A549 treated with CORT108297 at 1 μM for 4 hours (cell line): ENCODE measurements around the gene NSA2. TPM values are rescaled to one million over a fixed set of nuclear protein-coding genes. Genes with fewer than 3 reads are reported as not detected.

ENCODE experiments used
- total RNA-seq: library from RNA; stranded (reverse); fragments of 200-300 nt; extraction: Qiagen RNA extraction; gene quantifications from 5 replicates; pipeline ENCODE4 v1.2.3, GENCODE V29; 2022

The NSA2 gene
- total RNA-seq = 118 to 151 TPM (median 126 TPM) in 5 replicates

GRCh38 chr5:74766849-74767578, at the start of gene NSA2, which contains the start of gene GFM2:
Gene NSA2, plus strand, starts transcription at chr5:74767249. Its CDS starts 112 bp downstream, at chr5:74767361.
Gene GFM2, minus strand, starts transcription at chr5:74767117. Its CDS starts 3,375 bp downstream, at chr5:74763742.

Other genes with a start within 250 kb of the NSA2 start
- gene ENC1, start 126.5 kb upstream of the NSA2 start, total RNA-seq = 8.9 to 12.0 TPM (median 9.8 TPM) in 5 replicates
- gene HEXB, start 82.0 kb upstream of the NSA2 start, total RNA-seq = 112 to 125 TPM (median 116 TPM) in 5 replicates
- gene GFM2, start 132 bp upstream of the NSA2 start, total RNA-seq = 24.9 to 29.9 TPM (median 25.4 TPM) in 5 replicates
- 4.2 to 7.6 TPM (median 6.7 TPM) in 5 replicates for gene FAM169A, start 99.1 kb downstream of the NSA2 start, total RNA-seq